Upper lobe of left lung (tissue), 4 donors: ENCODE results near the gene OR4N5.

Experiments used
- EP300 ChIP-seq, 4 donors: sonication (generic); formaldehyde crosslinking; IDR thresholded peaks; one replicate each; pipeline ENCODE4 v1.5.1; 2017; ENCODE audit warnings: antibody characterized with exemption in 4 of 4, control low read depth in 2 of 4
- POLR2A ChIP-seq, 4 donors: fragments of 450-650 bp; IDR thresholded peaks; one replicate each; pipeline ENCODE4 v1.5.1; 2016 to 2017; ENCODE audit warnings: antibody characterized with exemption in 4 of 4, mild to moderate bottlenecking in 2 of 4
- POLR2AphosphoS5 ChIP-seq, 2 donors: sonication (generic); formaldehyde crosslinking; IDR thresholded peaks; one replicate each; pipeline ENCODE4 v1.5.1; 2017; ENCODE audit warnings: antibody characterized with exemption in 2 of 2
- TF ChIP-seq, protein P1 (sequence below), 6 experiments: fragments of 450-650 bp in 4 of 6; fragments of 200-600 bp in 2 of 6; sonication (generic) in 2 of 6; IDR thresholded peaks; one replicate each; pipeline ENCODE4 v1.5.1; 2016 to 2019; ENCODE audit warnings: antibody characterized with exemption in 6 of 6

DNA sequence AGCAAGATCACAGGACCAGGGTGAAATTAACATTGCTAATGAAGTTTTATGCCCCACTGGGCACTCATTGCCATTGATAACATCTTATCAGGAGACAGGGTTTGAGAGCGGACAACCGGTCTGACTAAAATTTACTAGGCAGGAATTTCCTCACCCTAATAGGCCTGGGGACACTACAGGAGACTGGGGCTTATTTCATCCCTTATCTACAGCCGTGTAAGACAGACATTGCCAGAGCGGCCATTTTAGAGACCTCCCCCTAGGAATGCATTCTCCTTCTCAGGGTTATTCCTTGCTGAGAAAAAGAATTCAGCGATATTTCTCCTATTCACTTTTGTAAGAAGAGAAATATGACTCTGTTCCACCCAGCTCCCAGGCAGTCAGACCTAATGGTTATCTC lies 19.8 kb upstream of the OR4N5 start:
- TF ChIP-seq, protein P1, sequence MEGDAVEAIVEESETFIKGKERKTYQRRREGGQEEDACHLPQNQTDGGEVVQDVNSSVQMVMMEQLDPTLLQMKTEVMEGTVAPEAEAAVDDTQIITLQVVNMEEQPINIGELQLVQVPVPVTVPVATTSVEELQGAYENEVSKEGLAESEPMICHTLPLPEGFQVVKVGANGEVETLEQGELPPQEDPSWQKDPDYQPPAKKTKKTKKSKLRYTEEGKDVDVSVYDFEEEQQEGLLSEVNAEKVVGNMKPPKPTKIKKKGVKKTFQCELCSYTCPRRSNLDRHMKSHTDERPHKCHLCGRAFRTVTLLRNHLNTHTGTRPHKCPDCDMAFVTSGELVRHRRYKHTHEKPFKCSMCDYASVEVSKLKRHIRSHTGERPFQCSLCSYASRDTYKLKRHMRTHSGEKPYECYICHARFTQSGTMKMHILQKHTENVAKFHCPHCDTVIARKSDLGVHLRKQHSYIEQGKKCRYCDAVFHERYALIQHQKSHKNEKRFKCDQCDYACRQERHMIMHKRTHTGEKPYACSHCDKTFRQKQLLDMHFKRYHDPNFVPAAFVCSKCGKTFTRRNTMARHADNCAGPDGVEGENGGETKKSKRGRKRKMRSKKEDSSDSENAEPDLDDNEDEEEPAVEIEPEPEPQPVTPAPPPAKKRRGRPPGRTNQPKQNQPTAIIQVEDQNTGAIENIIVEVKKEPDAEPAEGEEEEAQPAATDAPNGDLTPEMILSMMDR (IDR thresholded peaks at IDR 0.05) = no peak
- TF ChIP-seq POLR2A (IDR thresholded peaks at IDR 0.05) (no peak), POLR2AphosphoS5 (IDR thresholded peaks at IDR 0.05) (no peak), EP300 (IDR thresholded peaks at IDR 0.05) (no peak)
